IPS-18a (cell line): ENCODE data around the gene CAPN7.

ENCODE experiments used
- H3K27ac ChIP-seq: one replicate; pipeline ENCODE4 v1.5.1; 2013; ENCODE audit warnings: low read length
- H3K27me3 ChIP-seq: one replicate; pipeline ENCODE4 v1.6.1; 2013; ENCODE audit warnings: mild to moderate bottlenecking, low read length; ENCODE audit not compliant: control insufficient read depth, insufficient read depth
- H3K36me3 ChIP-seq: one replicate; pipeline ENCODE4 v1.6.1; 2013; ENCODE audit warnings: low read depth, low read length; ENCODE audit not compliant: control insufficient read depth
- H3K4me1 ChIP-seq: one replicate; pipeline ENCODE4 v1.6.1; 2013; ENCODE audit warnings: low read depth, low read length; ENCODE audit not compliant: control insufficient read depth
- H3K4me3 ChIP-seq: one replicate; pipeline ENCODE4 v1.5.1; 2013; ENCODE audit warnings: low read length
- H3K9ac ChIP-seq: one replicate; pipeline ENCODE4 v1.6.1; 2013; ENCODE audit warnings: mild to moderate bottlenecking, low read length, moderate library complexity
- H3K9me3 ChIP-seq: one replicate; pipeline ENCODE4 v1.6.1; 2013; ENCODE audit warnings: low read depth, low read length; ENCODE audit not compliant: control insufficient read depth

The CAPN7 gene

DNA sequence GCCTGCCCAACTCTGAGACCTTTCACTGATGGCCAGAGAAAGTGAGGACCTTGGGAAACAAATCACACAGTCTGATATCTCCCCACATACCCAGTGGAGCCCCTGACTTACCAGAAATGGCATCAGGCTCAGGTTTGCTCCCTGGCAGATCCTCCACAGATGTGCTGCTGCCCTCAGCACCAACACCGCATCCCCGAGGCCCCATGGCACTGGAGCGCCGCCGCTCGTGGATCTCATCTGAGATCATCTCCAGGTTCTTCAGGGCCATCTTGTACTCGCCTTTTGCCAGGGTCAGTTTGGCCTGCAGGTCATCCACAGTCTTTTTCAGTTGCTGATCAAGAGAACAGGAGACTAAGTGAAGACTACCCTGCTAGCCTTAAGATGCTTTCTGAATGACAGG is 52.7 kb downstream of the CAPN7 start:
- no peaks in the 10 kb centered on the region for H3K9me3 ChIP-seq
- no peaks in the 10 kb centered on the region for H3K27me3 ChIP-seq
- H3K4me1 ChIP-seq, result no peaks in the 10 kb centered on the region
- H3K36me3 ChIP-seq, result peaks cover 48% of the 10 kb centered on the region
- no peak overlapping the region for H3K27ac ChIP-seq
- no peak overlapping the region for H3K9ac ChIP-seq
- H3K4me3 ChIP-seq, result no peak overlapping the region

DNA sequence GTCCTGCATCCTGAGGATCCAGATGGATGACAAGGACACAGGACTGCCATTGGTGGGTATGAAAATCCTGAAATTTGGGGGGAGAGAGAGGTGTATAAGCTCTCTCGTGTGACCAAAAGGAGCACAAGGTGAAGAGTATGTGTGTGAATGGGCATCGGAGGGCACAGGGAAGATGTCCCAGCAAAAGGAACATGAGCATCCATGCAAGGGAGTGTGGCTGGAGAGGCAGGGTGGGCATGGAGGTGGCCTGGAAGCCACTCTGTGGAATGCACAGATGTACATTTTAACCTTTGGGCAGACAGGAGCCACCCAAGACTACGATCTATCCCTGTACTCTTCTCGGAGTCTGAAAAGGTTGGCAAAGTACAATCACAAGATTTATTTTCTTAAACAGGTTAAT is 54.5 kb downstream of the CAPN7 start:
- Histone ChIP-seq H3K4me3 (no peak overlapping the region), H3K27me3 (no peaks in the 10 kb centered on the region), H3K9me3 (no peaks in the 10 kb centered on the region), H3K9ac (no peak overlapping the region), H3K36me3 (peaks cover 45% of the 10 kb centered on the region), H3K4me1 (no peaks in the 10 kb centered on the region), H3K27ac (no peak overlapping the region)

GRCh38 chr3:15261274-15261673 is 55.2 kb downstream of the CAPN7 start:
- Histone ChIP-seq H3K4me3 (no peak overlapping the region), H3K9me3 (no peaks in the 10 kb centered on the region), H3K36me3 (peaks cover 37% of the 10 kb centered on the region), H3K27ac (no peak overlapping the region), H3K27me3 (no peaks in the 10 kb centered on the region), H3K9ac (no peak overlapping the region), H3K4me1 (no peaks in the 10 kb centered on the region)

DNA sequence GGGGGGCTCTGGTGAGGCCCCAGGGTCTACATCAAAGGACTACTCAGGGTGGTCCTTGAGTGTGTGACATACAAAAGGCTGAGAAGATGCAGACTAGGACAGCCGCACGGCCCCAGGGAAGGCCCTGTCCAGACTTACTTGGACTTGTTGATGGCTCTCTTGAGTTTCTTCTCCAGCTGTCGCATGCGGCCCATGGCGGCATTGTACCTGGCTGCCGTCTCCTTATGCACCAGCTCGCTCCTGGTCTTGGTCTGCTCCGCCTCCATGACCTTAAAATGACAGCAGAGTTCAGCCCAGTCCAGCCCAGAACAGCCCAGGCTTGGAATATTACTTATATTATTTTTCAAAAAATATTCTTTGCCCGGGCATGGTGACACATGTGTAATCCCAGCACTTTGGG is 56.0 kb downstream of the CAPN7 start:
- H3K9me3 ChIP-seq, result no peaks in the 10 kb centered on the region
- no peak overlapping the region for H3K4me3 ChIP-seq
- no peaks in the 10 kb centered on the region for H3K4me1 ChIP-seq
- no peaks in the 10 kb centered on the region for H3K27me3 ChIP-seq
- no peak overlapping the region for H3K9ac ChIP-seq
- no peak overlapping the region for H3K27ac ChIP-seq
- peaks cover 30% of the 10 kb centered on the region for H3K36me3 ChIP-seq

GRCh38 chr3:15263120-15263519 is 57.1 kb downstream of the CAPN7 start:
- no peaks in the 10 kb centered on the region for H3K27me3 ChIP-seq
- no peak overlapping the region for H3K4me3 ChIP-seq
- no peak overlapping the region for H3K27ac ChIP-seq
- H3K9ac ChIP-seq, result no peak overlapping the region
- no peaks in the 10 kb centered on the region for H3K4me1 ChIP-seq
- H3K36me3 ChIP-seq, result peaks cover 19% of the 10 kb centered on the region
- no peaks in the 10 kb centered on the region for H3K9me3 ChIP-seq

DNA sequence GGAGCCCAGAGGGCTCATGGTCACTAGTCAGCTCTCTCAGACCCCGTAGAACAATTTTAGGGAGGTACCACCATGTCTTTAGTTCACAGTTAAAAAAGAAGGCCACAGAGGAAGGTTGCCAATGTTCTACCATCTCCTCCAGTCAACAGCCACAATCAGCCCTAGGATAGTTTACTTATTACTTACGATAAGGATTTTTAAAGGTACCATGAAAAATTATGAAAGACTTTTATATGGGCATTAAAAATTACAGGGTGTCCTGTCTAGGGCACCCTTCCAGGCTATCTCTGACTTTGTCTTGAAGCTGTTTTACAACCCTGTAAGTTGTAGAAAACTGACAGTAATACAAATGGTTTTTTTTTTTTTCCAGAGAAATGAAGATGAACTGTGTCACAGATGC is 57.9 kb downstream of the CAPN7 start:
- no peaks in the 10 kb centered on the region for H3K4me1 ChIP-seq
- H3K9ac ChIP-seq, result no peak overlapping the region
- no peak overlapping the region for H3K27ac ChIP-seq
- no peaks in the 10 kb centered on the region for H3K27me3 ChIP-seq
- no peak overlapping the region for H3K4me3 ChIP-seq
- H3K9me3 ChIP-seq, result no peaks in the 10 kb centered on the region
- H3K36me3 ChIP-seq, result peaks cover 14% of the 10 kb centered on the region

- H3K9me3 ChIP-seq, result no peaks in the 10 kb centered on the region
- peaks cover 9% of the 10 kb centered on the region for H3K36me3 ChIP-seq
- H3K4me1 ChIP-seq, result no peaks in the 10 kb centered on the region
- no peak overlapping the region for H3K27ac ChIP-seq
- no peak overlapping the region for H3K9ac ChIP-seq
- H3K27me3 ChIP-seq, result no peaks in the 10 kb centered on the region
- H3K4me3 ChIP-seq, result no peak overlapping the region
Observed at GRCh38 chr3:15264486-15264885, 58.4 kb downstream of the CAPN7 start.

- no peak overlapping the region for H3K27ac ChIP-seq
- no peaks in the 10 kb centered on the region for H3K4me1 ChIP-seq
- H3K9me3 ChIP-seq, result no peaks in the 10 kb centered on the region
- no peak overlapping the region for H3K4me3 ChIP-seq
- H3K9ac ChIP-seq, result no peak overlapping the region
- H3K27me3 ChIP-seq, result no peaks in the 10 kb centered on the region
- peaks cover 2% of the 10 kb centered on the region for H3K36me3 ChIP-seq
Observed at GRCh38 chr3:15265655-15266509, 59.8 kb downstream of the CAPN7 start.

DNA sequence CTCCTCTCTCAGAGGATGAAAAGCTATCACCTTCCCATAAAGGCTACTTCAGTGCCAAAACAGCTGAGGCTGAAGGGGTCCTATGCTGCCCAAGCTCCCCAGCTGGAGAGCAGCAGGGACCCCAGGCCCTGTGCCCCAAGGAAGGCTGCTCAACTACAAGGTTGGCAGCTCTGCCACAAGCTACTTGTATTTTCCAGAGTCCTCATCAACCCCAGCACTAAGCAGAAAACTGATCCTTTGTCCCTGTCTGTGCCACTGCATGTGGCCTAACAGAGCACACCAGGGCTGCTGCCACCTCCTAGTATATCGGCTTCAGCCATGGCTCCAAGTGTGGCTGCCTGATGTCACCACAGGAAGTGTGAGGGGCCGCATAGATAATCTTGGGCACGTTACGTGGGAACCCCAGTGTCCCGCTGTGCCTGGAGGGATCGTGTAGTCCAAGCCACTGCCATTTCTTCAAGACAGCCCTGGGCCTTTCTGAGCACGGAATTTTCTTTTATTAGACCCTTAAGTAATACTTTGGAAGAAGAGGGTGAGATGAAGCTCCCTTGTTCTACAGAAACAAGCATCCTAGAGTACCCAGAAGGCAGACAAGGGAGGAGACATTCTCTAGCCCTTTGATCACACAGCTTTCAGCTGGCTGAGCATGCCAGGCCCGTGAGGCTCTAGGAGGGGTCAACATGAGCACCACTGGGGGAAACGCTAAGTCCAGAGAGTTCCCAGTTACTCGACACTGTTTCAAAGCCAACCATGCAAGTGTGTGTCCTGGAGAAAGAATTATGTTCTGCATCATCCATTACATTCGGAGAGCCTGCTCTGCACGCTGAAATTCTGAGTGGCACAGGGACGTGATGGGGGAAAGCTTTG is 60.7 kb downstream of the CAPN7 start:
- no peak overlapping the region for H3K9ac ChIP-seq
- H3K27me3 ChIP-seq, result no peaks in the 10 kb centered on the region
- H3K27ac ChIP-seq, result no peak overlapping the region
- H3K9me3 ChIP-seq, result no peaks in the 10 kb centered on the region
- H3K4me1 ChIP-seq, result no peaks in the 10 kb centered on the region
- H3K36me3 ChIP-seq, result no peaks in the 10 kb centered on the region
- H3K4me3 ChIP-seq, result no peak overlapping the region

GRCh38 chr3:15267502-15267901 is 61.5 kb downstream of the CAPN7 start:
- no peaks in the 10 kb centered on the region for H3K9me3 ChIP-seq
- no peaks in the 10 kb centered on the region for H3K4me1 ChIP-seq
- H3K9ac ChIP-seq, result no peak overlapping the region
- no peaks in the 10 kb centered on the region for H3K27me3 ChIP-seq
- H3K27ac ChIP-seq, result no peak overlapping the region
- no peak overlapping the region for H3K4me3 ChIP-seq
- H3K36me3 ChIP-seq, result no peaks in the 10 kb centered on the region

DNA sequence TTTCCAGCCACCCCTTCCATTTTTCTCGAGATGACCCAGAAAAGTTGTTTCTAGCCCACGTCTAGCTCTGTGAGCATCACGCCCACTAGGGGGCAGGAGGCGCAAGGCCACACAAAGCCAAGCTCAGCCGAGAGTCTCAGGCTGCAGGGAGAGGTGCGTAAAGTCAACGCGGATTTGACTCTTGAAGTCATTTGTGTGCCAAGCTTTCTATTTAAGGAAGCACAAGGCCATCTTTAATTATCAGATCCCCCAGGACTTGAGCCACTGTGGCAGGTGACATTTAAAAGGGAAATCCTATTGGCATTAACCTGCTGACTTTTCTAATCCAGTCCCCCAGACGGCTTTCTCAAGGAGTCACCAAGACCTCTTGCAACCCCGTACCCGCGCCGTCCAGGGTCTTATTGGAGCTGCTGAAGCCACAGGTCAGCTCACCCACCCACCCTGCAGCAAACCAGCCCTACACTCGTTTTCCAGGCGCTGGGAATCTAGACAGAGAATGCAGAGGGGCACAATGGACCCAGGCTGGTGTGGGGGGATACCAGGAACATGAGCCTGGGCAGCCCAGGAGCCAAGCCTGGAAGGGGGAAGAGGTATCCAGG is 62.1 kb downstream of the CAPN7 start:
- Histone ChIP-seq H3K9me3 (no peaks in the 10 kb centered on the region), H3K4me3 (no peak overlapping the region), H3K27ac (no peak overlapping the region), H3K36me3 (no peaks in the 10 kb centered on the region), H3K27me3 (no peaks in the 10 kb centered on the region), H3K9ac (no peak overlapping the region), H3K4me1 (peaks cover 2% of the 10 kb centered on the region)
